NCI-H2107 treated with DMSO at 0.1 percent for 48 hours (cell line): Measurements from ENCODE around the gene PPP2R3A.
"Not testable (repeated sequence)": the region's sequence is repeated elsewhere in the genome, so short reads cannot be mapped to it uniquely, and the experiment has no call there.

Experiments used
- DNase-seq: peaks from one replicate; lab custom pipeline; 2025; ENCODE audit not compliant: unreplicated experiment; lab: John Stamatoyannopoulos, UW

Gene PPP2R3A

DNA sequence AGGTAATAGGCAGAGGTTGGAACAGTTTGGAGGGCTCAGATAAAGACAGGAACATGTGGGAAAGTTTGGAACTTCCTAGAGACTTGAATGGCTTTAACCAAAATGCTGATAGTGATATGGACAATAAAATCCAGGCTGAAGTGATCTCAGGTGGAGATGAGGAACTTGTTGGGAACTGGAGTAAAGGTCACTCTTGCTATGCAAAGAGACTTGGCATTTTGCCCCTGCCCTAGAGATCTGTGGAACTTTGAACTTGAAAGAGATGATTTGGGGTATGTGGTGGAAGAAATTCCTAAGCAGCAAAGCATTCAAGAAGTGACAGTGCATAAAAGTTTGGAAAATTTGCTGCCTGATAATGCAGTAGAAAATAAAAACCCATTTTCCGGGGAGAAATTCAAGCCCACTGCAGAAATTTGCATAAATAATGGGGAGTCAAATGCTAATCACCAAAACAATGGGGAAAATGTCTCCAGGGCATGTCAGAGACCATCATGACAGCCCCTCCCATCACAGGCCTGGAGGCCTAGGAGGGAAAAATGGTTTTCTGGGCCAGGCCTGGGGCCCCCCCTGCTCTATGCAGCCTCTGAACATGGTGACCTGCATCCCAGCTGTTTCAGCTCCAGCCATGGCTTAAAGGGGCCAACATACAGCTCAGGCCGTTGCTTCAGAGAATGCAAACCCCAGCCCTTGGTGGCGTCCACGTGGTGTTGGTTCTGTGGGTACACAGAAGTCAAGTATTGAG is 118.3 kb downstream of the PPP2R3A start:
- not testable (repeated sequence) for DNase-seq

DNA sequence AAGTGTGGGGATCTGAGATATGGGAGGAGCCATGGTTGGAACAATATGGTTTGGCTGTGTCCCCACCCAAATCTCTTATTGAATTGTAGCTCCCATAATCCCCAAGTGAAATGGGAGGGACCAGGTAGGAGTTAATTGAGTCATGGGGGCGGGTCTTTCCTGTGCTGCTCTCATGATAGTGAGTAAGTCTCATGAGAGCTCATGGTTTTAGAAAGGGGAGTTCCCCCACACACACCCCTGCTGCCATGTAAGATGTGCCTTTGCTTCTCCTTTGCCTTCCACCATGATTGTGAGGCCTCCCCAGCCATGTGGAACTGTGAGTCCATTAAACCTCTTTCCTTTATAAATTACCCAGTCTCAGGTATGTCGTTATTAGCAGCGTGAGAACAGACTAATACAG is 119.5 kb downstream of the PPP2R3A start:
- not testable (repeated sequence) for DNase-seq

DNA sequence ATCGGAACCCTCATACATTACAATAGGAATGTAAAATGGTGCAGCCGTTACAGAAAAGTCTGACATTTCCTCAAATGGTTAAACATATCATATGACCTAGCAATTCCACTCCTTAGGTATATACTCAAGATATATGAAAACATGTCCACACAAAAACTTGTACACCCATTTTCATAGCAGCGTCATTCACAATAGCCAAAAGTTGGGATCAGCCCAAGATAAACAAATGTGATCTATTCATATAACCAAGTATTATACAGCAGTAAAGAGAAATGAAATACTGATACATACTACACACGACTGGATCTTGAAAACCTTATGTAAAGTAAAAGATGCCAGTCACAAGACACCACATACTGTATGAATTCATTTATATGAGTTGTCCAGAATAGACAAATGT is 128.2 kb downstream of the PPP2R3A start:
- DNase-seq = peak; percentile 25

DNA sequence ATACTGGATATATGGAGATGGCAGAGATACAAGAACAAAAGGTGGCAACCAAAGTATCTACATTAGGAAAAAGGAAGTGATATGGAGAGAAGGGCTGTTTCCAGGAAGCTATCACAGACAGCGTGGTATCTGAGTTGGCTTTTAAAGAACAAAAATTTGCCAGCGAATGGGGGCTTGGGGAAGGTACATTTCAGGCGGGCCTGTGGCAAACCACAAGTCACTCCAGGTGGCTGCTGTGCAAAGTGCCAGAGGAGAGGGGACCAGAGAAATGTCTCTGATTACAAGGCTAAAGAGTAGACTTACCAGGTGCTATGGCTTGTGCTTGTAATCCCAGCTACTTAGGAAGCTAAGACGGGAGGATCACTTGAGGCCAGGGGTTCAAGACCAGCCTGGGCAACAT is 139.5 kb downstream of the PPP2R3A start:
- no peak for DNase-seq

DNA sequence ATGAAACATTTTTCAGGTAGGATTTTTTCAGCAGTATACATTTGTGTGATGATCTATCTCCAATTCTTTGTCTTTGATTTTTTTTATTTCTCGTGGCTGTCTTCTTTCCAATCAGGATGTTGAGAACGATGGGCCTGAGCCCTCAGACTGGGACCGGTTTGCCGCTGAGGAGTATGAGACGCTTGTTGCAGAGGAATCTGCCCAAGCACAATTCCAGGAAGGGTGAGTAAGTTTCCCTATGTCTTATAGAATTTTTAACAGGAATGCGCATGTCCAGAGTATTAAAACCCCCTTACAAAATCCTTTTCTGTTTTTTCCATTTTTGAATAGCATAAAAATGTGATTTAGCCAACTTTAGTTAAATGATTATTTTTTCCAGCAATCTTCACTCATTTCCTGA is 140.6 kb downstream of the PPP2R3A start:
- no peak for DNase-seq

DNA sequence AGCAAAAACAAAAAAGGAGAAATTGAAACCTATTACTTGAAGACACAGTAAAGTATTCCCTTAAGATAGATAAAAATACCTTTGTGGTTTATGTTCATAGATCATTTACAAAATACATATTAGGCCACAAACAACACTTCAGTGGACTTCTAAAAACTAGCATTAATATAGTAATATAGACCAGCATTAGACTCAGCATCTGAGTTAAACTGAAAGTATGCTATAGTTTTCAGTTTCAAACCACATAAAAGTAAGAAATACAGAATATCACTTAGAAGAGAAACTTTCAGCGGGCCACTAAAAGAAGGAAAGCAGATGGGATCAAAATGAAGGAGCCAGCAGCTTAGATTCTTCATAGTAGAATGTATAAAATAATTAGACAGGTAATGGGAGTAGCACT is 144.0 kb downstream of the PPP2R3A start:
- DNase-seq = no peak

DNA sequence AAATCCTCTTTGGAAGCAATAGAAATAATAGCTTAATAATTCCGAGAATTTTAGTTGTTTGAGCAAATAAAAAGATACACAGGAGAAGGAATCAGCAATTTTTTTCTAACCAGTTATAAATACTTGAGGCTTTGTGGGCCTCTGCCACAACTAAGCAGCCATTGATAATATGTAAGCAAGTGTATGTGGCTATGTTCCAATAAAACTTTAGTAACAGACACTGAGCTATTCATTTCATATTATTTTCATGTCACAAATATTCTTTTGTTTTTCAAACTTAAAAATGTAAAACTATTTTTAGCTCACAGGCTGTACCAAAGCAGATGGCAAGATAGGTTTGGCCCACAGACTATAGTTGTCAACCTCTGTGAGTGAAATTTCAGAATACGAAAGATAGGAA is 145.0 kb downstream of the PPP2R3A start:
- DNase-seq = no peak

DNA sequence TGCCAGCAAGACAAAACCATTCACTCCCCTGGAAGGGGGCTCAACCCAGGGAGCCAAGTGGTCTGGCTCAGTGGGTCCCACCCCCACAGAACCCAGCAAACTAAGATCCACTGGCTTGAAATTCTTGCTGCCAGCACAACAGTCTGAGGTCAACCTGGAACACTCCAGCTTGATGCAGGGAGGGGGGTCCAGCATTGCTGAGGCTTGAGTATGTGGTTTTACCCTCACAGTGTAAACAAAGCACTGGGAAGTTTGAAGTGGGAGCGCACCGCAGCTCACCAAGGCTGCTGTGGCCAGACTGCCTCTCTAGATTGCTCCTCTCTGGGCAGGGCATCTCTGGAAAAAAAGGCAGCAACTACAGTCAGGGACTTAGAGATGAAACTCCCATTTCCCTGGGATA is 148.9 kb downstream of the PPP2R3A start:
- DNase-seq = peak; percentile 51

DNA sequence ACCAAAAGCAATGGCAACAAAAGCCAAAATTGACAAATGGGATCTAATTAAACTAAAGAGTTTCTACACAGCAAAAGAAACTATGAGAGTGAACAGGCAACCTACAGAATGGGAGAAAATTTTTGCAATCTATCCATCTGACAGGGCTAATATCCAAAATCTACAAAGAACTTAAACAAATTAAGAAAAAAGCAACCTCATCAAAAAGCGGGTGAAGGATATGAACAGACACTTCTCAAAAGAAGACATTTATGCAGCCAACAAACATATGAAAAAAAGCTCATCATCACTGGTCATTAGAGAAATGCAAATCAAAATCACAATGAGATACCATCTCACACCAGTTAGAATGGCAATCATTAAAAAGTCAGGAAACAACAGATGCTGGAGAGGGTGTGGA is 153.8 kb downstream of the PPP2R3A start:
- DNase-seq = not testable (repeated sequence)

DNA sequence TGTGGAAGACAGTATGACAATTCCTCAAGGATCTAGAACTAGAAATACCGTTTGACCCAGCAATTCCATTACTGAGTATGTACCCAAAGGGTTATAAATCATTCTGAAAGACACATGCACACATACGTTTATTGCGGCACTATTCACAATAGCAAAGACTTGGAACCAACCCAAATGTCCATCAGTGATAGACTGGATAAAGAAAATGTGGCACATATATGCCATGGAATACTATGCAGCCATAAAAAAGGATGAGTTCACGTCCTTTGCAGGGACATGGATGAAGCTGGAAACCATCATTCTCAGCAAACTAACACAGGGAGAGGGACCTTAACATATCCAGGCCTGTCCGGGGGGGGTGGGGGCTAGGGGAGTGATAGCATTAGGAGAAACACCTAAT is 154.3 kb downstream of the PPP2R3A start:
- not testable (repeated sequence) for DNase-seq

DNA sequence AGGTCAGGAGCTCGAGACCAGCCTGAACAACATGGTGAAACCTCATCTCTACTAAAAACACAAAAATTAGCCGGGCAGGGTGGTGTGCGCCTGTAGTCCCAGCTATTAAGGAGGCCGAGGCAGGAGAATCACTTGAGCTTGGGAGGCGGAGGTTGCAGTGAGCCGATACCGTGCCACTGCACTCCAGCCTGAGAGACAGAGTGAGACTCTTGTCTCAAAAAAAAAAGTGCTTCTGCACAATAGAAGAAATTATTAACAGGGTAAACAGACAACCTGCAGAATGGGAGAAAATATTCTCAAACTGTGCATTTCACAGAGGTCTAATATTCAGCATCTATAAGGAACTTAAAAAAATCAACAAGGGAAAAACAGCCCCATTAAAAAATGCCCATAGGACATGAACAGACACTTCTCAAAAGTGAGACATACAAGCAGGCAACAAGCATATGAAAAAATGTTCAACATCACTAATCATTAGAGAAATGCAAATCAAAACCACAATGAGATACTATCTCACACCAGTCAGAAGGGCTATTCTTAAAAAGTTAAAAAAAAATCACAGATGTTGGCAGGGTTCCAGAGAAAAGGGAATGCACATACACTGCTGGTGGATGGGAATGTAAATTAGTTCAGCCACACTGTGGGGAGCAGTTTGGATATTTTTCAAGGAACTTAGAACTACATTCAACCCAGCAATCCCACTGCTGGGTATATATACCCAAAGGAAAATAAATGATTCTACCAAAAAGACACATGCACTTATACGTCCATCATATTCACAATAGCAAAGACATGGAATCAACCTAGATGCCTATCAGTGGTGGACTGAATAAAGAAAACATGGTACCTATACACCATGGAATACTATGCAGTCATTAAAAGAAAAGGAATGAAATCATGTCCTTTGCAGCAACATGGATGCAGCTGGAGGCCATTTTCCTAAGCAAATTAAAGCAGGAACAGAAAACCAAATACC is 155.1 kb downstream of the PPP2R3A start:
- DNase-seq = no peak

DNA sequence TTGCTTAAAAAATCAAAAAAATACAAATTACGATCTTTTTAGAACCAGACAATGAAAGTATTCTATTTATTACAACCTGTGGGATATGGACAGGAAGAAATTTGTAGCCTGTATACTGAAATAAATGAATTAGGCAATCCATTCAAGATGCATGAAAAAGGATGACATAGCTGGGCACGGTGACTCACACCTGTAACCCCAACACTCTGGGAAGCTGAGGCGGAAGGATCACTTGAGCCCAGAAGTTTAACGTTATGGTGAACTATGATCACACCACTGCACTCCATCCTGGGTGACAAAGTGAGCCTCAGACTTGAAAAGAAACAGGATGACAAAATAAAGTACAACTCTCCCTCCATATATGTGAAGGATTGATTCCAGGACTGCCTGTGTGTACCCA is 156.5 kb downstream of the PPP2R3A start:
- DNase-seq = no peak

DNA sequence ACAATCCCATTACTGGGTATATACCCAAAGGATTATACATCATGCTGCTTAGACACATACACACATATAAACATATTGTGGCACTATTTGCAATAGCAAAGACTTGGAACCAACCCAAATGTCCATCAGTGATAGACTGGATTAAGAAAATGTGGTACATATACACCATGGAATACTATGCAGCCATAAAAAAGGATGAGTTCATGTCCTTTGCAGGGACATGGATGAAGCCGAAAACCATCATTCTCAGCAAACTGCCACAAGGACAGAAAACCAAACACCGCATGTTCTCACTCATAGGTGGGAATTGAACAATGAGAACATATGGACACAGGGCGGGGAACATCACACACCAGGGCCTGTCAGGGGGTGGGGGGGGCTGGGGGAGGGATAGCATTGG is 166.1 kb downstream of the PPP2R3A start:
- DNase-seq = not testable (repeated sequence)

DNA sequence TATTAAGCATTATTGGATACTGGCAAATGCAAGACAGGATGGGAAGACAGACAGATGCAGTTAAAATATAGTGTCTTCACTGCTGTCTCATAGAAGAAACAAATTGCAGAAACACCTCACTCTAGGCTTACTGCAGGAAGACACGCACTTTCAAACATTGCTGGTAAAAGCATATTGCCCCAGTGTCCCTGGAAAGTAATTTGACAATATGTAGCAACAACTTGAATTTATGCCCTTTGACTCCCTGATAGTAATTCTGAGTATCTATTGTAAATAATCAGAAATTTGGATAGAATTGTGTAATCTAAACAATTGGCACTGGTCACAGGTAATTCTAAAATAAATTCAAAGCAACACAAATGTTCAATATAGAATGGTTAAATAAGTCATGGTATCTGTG is 168.6 kb downstream of the PPP2R3A start:
- no peak for DNase-seq

DNA sequence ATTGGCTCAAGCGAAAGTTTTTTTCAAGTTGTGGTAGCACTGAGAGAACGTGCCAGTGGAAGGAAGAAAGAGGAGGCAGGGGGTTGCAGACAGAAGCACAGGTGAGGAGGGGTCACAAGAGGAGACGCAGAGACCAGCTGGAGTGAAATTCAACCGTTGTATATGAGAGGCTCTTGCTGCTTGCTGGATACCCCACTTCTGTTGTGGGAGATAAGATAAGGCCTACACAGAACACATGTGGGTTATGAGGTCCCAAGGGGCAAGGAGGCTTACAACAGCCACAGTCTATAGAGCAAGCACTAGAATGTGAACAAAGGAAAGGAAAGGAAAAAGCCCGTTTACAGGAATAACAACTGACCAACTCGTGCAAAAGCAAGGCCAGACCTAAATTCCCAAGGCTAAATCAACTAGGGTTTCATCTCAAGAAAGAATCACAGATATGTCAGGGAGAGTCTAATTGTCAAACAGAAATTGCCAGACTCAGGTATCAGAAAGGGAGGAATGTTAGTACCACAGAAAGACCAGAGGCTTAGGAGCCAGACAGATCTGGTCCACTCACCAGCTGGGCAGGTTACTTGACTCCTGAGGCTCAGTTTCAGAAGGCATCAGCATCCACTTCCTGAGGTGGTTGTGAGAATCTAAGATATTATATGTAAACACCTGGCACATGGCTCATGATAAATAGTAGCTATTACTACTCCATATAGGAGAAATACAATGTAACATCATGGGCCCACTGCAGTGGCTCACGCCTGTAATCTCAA is 169.7 kb downstream of the PPP2R3A start:
- peak; percentile 91 for DNase-seq

DNA sequence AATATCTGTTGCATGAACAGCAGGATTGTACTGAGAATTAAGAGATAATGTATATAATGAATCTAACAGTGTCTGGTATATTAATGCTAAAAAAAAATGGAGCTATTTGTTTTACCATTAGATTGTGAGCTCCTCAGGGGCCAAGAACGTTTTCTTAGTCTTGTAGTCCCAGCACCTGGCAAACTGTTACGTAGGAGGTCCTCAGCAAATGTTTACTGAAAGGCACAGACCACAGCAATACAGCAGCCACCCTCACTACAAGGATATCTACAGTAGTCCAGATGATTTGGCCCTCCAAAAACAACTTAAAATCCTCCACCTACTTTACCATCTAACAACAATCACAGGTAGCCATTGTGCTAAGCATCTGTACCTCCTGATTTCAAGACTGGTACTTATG is 170.9 kb downstream of the PPP2R3A start:
- peak; percentile 59 for DNase-seq

DNA sequence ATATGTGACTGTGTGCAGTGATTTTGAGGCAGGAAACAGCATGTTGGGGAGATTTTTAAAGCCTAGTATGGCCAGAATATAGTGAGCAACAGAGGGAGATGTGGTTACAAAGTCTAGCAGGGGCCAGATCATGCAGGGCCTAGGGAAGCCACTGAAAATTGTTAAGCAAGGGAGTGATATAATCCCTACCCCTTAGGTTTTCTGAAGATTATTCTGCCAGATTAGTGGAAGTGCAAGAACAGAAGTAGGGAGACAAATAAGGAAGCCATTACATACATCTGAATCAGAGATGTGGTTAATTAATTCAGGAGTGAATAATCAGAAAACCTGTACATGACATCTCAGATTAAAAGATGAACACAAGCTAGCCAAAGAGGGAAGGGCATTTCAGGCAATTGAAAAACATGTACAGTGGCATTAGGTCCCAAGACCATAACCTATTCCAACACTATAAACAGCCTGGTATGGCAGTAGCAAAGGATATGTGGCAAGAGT is 175.8 kb downstream of the PPP2R3A start:
- no peak for DNase-seq

DNA sequence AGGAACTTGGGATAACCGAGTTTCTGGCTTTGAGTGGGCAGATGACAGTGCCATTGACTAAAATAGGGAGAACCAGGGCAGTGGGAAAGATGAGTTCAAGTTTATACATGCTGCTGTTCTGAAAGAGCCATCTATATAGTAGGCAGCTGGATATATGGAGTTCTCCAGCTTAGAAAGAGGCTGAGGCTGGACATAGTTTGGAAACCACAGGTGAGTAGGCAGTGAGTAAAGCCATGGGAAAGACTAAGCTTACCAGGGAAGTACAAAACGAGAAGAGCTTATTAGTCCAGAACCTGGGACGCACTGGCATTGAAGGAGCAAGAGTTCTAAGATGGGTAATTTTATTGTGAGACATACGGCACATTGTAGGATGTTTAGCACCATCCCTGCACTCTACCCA is 176.4 kb downstream of the PPP2R3A start:
- DNase-seq = no peak

DNA sequence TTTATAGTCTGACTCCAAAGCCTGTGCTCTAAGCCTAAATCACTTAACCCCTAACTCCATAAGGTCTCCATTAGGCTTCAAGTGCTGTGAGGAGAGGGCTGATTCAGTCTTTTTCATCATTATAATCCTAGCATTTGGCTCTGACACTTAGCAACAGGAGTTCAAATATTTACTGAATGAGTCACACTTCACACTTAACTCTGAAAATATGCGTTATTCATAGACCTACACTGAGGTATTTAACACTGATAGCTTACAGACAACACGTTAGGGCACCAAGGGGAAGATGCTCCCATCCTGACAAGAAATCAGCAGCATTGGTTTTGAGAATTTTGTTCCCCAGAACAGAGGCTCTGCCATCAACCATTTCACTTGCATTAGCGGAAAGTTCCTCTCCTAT is 177.1 kb downstream of the PPP2R3A start:
- DNase-seq = no peak

DNA sequence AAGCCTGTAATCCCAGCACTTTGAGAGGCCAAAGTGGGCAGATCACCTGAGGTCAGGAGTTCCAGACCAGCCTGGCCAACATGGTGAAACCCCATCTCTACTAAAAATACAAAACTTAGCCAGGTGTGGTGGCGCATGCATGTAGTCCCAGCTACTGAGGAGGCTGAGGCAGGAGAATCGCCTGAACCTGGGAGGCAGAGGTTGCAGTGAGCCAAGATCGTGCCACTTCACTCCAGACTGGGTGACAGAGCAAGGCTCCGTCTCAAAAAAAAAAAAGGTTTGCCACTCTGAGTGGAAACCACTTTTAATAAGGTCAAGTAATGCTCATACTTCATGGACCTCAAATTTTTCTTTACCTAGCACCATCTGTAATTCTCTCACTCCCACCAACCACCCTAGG is 178.9 kb downstream of the PPP2R3A start:
- DNase-seq = not testable (repeated sequence)
